ENCODE data around the gene PLXND1. TPM values are rescaled to one million over a fixed set of nuclear protein-coding genes. Genes with fewer than 3 reads are reported as not detected.

Gene PLXND1
- total and polyA plus RNA-seq, 7 experiments from 2014 or later = 0.38 to 82.5 (median 7.1) TPM; not detected in 1

DNA sequence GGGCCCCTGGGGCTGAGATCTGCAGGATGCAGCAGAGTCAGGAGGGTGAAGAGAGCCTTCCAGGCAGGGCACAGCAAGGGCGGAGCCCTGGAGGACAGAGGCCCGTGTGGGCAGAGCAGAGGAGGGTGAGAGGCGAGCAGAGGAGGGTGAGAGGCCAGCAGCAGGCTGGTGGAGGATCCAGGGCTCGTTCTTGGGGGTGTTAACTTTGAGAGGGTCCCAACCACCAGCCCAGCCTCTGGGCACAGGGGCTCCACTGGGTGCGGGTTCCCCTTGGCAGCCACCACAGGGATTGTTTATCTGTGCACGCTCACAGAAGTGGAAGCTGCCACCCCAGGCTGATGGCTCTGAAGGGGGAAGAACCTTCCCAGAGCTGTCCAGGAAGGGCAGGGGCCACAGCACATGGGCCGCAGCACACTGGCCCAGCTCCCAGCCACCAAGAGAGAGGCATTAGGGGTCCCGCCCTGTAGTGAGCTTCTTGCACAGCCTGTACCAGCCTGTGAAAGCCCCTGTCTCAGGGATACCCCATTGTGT is 9.3 kb upstream of the PLXND1 start:
- ATAC-seq = no peak
- no peak for DNase-seq
- Histone ChIP-seq H3K27me3 (ENCODE audit: control insufficient read depth in 2 of 2, insufficient read depth in 2 of 2, low read length in 2 of 2) (no peaks in the 10 kb centered on the region), H3K36me3 (ENCODE audit: control insufficient read depth in 2 of 3, insufficient read depth in 3 of 3, low read length in 3 of 3) (no peaks in the 10 kb centered on the region), H3K4me3 (ENCODE audit: low read length) (no peak overlapping the region), H3K9me3 (ENCODE audit: control insufficient read depth in 2 of 3, low read length in 3 of 3) (no peaks in the 10 kb centered on the region), H3K27ac (ENCODE audit: low read depth, low read length) (no peak overlapping the region), H3K4me1 (ENCODE audit: control insufficient read depth in 2 of 2, insufficient read depth in 2 of 2, low read length in 2 of 2) (no peaks in the 10 kb centered on the region)
- Mint-ChIP-seq H3K4me1 (peaks cover 0 to 10% (median 5%) of the 10 kb centered on the region in 7 donors), H3K27ac (no peak overlapping the region), H3K27me3 (peaks cover 0 to 5% (median 0%) of the 10 kb centered on the region in 5 donors), H3K4me3 (no peak overlapping the region), H3K36me3 (no peaks in the 10 kb centered on the region), H3K9me3 (peaks cover 0 to 1% (median 0%) of the 10 kb centered on the region in 11 donors)
- intact Hi-C loops (cut with micrococcal nuclease) = no loop called here
- ChIA-PET CTCF (no interaction called here), POLR2A (interaction anchor here (0.9 kb wide), 1 partner anchor 10 kb away, joined by 3 read pairs; no protein-coding TSS in a partner anchor)

DNA sequence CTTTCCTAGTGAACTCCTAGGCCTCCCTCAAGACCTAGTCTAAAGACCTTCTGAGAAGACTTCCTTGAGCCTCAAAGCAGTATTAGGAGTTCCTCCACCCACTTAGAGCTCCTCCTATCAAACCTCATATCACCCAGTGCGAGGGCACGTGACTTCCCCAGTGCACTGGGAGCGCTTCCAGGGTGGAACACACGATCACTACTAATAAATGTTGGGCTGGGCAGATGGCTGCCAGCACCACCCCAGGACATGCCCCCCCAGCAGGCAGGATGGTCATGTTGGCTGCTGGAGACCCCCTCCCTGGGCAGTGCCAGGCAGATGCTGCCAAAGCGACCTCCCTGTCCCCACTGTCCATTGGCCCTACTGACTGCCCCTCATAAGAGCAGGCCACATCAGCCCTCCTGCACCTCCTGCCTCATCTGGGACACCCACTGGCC is 8.5 kb upstream of the PLXND1 start:
- POLR2A ChIA-PET = no interaction called here
- CTCF ChIA-PET = no interaction called here
- Histone ChIP-seq H3K4me1 (ENCODE audit: control insufficient read depth in 2 of 2, insufficient read depth in 2 of 2, low read length in 2 of 2) (no peaks in the 10 kb centered on the region), H3K4me3 (ENCODE audit: low read length) (no peak overlapping the region), H3K27me3 (ENCODE audit: control insufficient read depth in 2 of 2, insufficient read depth in 2 of 2, low read length in 2 of 2) (no peaks in the 10 kb centered on the region), H3K36me3 (ENCODE audit: control insufficient read depth in 2 of 3, insufficient read depth in 3 of 3, low read length in 3 of 3) (no peaks in the 10 kb centered on the region), H3K9me3 (ENCODE audit: control insufficient read depth in 2 of 3, low read length in 3 of 3) (no peaks in the 10 kb centered on the region), H3K27ac (ENCODE audit: low read depth, low read length) (no peak overlapping the region)
- intact Hi-C loops (cut with micrococcal nuclease) = no loop called here
- H3K9me3 Mint-ChIP-seq = peaks cover 0 to 1% (median 0%) of the 10 kb centered on the region in 11 donors
- no peak overlapping the region for H3K4me3 Mint-ChIP-seq
- peaks cover 0 to 10% (median 5%) of the 10 kb centered on the region in 7 donors for H3K4me1 Mint-ChIP-seq
- DNase-seq = no peak
- no peak overlapping the region for H3K27ac Mint-ChIP-seq
- no peaks in the 10 kb centered on the region for H3K36me3 Mint-ChIP-seq
- no peak for ATAC-seq
- H3K27me3 Mint-ChIP-seq = peaks cover 0 to 5% (median 0%) of the 10 kb centered on the region in 5 donors

DNA sequence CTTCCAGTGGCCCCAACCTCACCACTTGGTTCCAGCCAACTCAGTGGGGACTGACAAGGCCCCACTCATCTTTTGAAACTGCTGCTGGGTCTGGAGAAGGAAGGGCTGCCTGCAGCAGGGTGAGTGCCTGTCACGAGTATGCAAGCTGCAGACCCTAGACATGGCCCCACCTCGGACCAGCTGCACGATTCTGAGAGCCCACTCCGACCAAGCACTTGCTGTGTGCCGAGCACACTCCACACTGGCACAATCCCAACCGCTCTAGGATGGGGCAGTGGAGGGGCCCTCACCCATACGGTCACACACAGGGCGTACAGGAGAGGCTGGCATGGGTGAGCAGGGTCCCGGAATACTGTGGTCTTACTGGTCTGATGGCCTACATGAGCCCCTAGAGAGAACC is 8.0 kb upstream of the PLXND1 start:
- intact Hi-C loops (cut with micrococcal nuclease) = no loop called here
- ChIA-PET CTCF (no interaction called here), POLR2A (no interaction called here)
- no peaks in the 10 kb centered on the region for H3K27me3 ChIP-seq (ENCODE audit: control insufficient read depth in 2 of 2, insufficient read depth in 2 of 2, low read length in 2 of 2)
- DNase-seq (no peak), ATAC-seq (no peak)
- Mint-ChIP-seq H3K27ac (no peak overlapping the region), H3K36me3 (no peaks in the 10 kb centered on the region), H3K4me1 (peaks cover 0 to 10% (median 5%) of the 10 kb centered on the region in 7 donors), H3K4me3 (no peak overlapping the region), H3K27me3 (peaks cover 0 to 8% (median 0%) of the 10 kb centered on the region in 5 donors), H3K9me3 (peaks cover 0 to 1% (median 0%) of the 10 kb centered on the region in 11 donors)
- no peaks in the 10 kb centered on the region for H3K36me3 ChIP-seq (ENCODE audit: control insufficient read depth in 2 of 3, insufficient read depth in 3 of 3, low read length in 3 of 3)
- H3K4me3 ChIP-seq (ENCODE audit: low read length) = no peak overlapping the region
- H3K27ac ChIP-seq (ENCODE audit: low read depth, low read length) = no peak overlapping the region
- no peaks in the 10 kb centered on the region for H3K4me1 ChIP-seq (ENCODE audit: control insufficient read depth in 2 of 2, insufficient read depth in 2 of 2, low read length in 2 of 2)
- H3K9me3 ChIP-seq (ENCODE audit: control insufficient read depth in 2 of 3, low read length in 3 of 3) = no peaks in the 10 kb centered on the region

DNA sequence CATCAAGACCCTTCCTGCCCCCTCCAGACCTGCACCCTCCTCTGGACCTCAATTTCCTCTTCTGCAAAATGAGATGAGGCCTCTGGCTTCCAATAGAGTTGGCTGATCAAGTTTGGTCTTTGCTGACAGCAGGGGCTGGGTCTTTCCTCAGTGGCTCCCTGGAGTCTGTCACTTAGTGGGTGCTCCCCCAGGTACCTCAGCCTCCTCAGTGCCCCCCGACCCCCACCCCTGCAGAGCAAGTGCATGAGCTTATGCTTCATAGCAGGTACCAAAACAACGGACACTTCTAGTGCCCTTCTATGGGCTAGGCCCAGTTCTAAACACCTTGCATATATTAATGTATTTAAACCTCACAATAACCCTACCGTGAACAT is 6.9 kb upstream of the PLXND1 start:
- H3K27ac Mint-ChIP-seq = no peak overlapping the region
- Histone ChIP-seq H3K9me3 (ENCODE audit: control insufficient read depth in 2 of 3, low read length in 3 of 3) (no peaks in the 10 kb centered on the region), H3K27me3 (ENCODE audit: control insufficient read depth in 2 of 2, insufficient read depth in 2 of 2, low read length in 2 of 2) (no peaks in the 10 kb centered on the region), H3K27ac (ENCODE audit: low read depth, low read length) (no peak overlapping the region), H3K4me1 (ENCODE audit: control insufficient read depth in 2 of 2, insufficient read depth in 2 of 2, low read length in 2 of 2) (no peaks in the 10 kb centered on the region), H3K4me3 (ENCODE audit: low read length) (no peak overlapping the region), H3K36me3 (ENCODE audit: control insufficient read depth in 2 of 3, insufficient read depth in 3 of 3, low read length in 3 of 3) (no peaks in the 10 kb centered on the region)
- ChIA-PET CTCF (no interaction called here), POLR2A (no interaction called here)
- H3K36me3 Mint-ChIP-seq = no peaks in the 10 kb centered on the region
- H3K9me3 Mint-ChIP-seq = no peaks in the 10 kb centered on the region
- DNase-seq (no peak), ATAC-seq (no peak)
- H3K27me3 Mint-ChIP-seq = peaks cover 0 to 15% (median 0%) of the 10 kb centered on the region in 5 donors
- intact Hi-C loops (cut with micrococcal nuclease) = no loop called here
- H3K4me1 Mint-ChIP-seq = peaks cover 4 to 12% (median 6%) of the 10 kb centered on the region in 7 donors
- H3K4me3 Mint-ChIP-seq = no peak overlapping the region

DNA sequence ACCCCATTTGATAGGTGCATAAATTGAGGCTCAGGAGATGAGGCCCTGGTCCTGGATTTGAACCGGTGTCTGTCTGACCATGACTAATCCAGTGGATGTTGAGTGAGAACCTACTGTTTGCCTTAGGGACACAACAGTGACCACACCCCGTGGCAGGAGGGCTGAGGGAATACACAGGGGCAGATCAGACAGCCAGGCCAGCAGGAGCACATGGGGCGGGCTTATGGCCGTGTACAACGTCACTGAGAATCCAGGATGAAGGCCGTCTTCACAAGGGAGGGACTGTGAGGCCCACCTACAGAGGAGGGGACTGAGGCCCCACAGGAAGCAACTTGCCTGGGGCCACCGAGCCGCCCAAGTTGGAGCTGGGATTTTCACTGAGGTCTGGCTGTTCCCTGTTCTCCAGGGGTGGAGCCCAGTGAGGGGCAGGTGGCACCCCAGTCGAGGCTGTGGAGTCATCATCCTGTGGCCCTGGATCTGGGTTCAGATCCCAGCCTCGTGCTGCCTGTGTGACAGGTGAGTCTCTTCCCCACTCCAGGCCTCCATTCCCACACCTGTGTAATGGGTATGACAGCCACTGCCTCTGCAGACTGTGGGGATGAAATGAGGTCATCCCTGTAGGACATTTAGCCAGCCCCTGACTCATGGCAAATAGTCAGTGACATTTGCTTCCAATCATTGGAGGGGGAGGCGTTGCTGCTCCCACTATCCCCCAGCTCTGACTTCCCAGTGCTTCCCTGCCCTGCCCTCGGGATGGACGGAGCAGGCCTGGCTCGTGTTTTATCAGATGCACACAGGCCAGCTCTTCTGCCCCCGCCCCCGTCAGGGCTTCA is 6.3 kb upstream of the PLXND1 start:
- DNase-seq (no peak), ATAC-seq (no peak)
- Mint-ChIP-seq H3K4me1 (peaks cover 5 to 12% (median 7%) of the 10 kb centered on the region in 7 donors), H3K9me3 (no peaks in the 10 kb centered on the region), H3K27me3 (peaks cover 0 to 18% (median 0%) of the 10 kb centered on the region in 5 donors), H3K4me3 (no peak overlapping the region), H3K27ac (no peak overlapping the region), H3K36me3 (no peaks in the 10 kb centered on the region)
- Histone ChIP-seq H3K27ac (ENCODE audit: low read depth, low read length) (no peak overlapping the region), H3K9me3 (ENCODE audit: control insufficient read depth in 2 of 3, low read length in 3 of 3) (no peaks in the 10 kb centered on the region), H3K27me3 (ENCODE audit: control insufficient read depth in 2 of 2, insufficient read depth in 2 of 2, low read length in 2 of 2) (no peaks in the 10 kb centered on the region), H3K4me1 (ENCODE audit: control insufficient read depth in 2 of 2, insufficient read depth in 2 of 2, low read length in 2 of 2) (no peaks in the 10 kb centered on the region), H3K36me3 (ENCODE audit: control insufficient read depth in 2 of 3, insufficient read depth in 3 of 3, low read length in 3 of 3) (no peaks in the 10 kb centered on the region), H3K4me3 (ENCODE audit: low read length) (no peak overlapping the region)
- CTCF ChIA-PET = no interaction called here
- POLR2A ChIA-PET = no interaction called here
- intact Hi-C loops (cut with micrococcal nuclease) = no loop called here

DNA sequence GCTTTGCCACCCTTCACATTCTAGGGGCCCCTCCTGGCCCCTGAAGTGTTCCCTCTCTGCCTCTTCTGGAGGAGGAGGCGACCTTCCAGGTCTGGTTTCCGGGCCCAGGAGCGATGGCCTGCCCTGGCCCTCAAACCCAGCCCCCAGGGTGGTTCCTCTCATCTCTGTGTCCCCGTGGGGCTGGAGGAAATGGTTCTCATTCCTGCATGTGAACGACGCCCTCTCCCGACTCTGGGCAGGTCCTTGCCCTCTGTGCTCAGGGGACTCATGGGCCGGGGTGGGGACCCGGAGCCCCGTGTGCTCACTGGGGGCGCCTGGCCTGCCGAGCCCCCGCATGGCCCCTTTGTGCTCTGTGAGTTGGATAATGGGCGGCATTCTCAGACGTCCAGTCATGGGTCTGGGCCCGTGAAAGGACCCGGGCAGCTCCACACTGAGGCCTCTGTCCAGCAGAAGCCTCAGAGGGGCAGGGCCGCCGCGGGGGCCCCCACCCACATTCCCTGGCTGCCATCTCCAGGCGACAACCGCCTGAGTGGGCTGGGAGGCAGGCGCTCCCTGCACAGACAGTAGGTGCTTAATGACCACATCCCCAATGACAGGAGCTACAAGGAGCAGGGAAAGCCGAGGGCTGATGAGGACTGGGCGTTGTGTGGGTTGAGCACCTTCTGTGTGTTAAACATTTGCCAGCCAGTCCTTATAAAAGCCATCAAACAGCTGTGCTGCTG is 5.5 kb upstream of the PLXND1 start:
- Mint-ChIP-seq H3K9me3 (no peaks in the 10 kb centered on the region), H3K4me1 (peaks cover 6 to 14% (median 9%) of the 10 kb centered on the region in 7 donors), H3K27ac (no peak overlapping the region), H3K27me3 (peaks cover 0 to 26% (median 0%) of the 10 kb centered on the region in 5 donors), H3K36me3 (peaks cover 0 to under 1% (median 0%) of the 10 kb centered on the region in 5 donors), H3K4me3 (no peak overlapping the region)
- DNase-seq = no peak
- no peak overlapping the region for H3K4me3 ChIP-seq (ENCODE audit: low read length)
- ChIA-PET CTCF (no interaction called here), POLR2A (no interaction called here)
- no peaks in the 10 kb centered on the region for H3K9me3 ChIP-seq (ENCODE audit: control insufficient read depth in 2 of 3, low read length in 3 of 3)
- ATAC-seq = no peak
- peaks cover 0 to 6% of the 10 kb centered on the region in 2 donors for H3K4me1 ChIP-seq (ENCODE audit: control insufficient read depth in 2 of 2, insufficient read depth in 2 of 2, low read length in 2 of 2)
- H3K36me3 ChIP-seq (ENCODE audit: control insufficient read depth in 2 of 3, insufficient read depth in 3 of 3, low read length in 3 of 3) = no peaks in the 10 kb centered on the region
- H3K27me3 ChIP-seq (ENCODE audit: control insufficient read depth in 2 of 2, insufficient read depth in 2 of 2, low read length in 2 of 2) = no peaks in the 10 kb centered on the region
- intact Hi-C loops (cut with micrococcal nuclease) = no loop called here
- no peak overlapping the region for H3K27ac ChIP-seq (ENCODE audit: low read depth, low read length)
